NOMO-1 (cell line): ENCODE measurements around the gene SLC22A2.

ENCODE experiments used
- DNase-seq, 2 experiments: peaks; one replicate each; lab custom pipeline; 2025; ENCODE audit not compliant: unreplicated experiment in 2 of 2; lab: John Stamatoyannopoulos, UW

The SLC22A2 gene

GRCh38 chr6:160172704-160173103 is 85.9 kb downstream of the SLC22A2 start:
- no peak for DNase-seq

- DNase-seq = no peak
Measured at GRCh38 chr6:160170018-160170680, 88.5 kb downstream of the SLC22A2 start.

GRCh38 chr6:160167604-160168399 is 90.8 kb downstream of the SLC22A2 start:
- DNase-seq = no peak
